Lung (tissue), 12 donors: ENCODE measurements around the gene CIB1. TPM values are rescaled to one million over a fixed set of nuclear protein-coding genes. Genes with fewer than 3 reads are reported as not detected.

Source experiments
- ATAC-seq: fragments of 200-7000 bp; cut with Tn5 transposase; one replicate; pipeline ENCODE4 v1.9.1; 2020; ENCODE audit warnings: moderate number of reproducible peaks; ENCODE audit not compliant: insufficient read depth, low FRiP score
- DNase-seq, 3 donors: peaks; one replicate each; pipeline ENCODE4 v3.0.0-alpha.2; 2013 to 2017
- H3K27ac ChIP-seq, 2 donors: one replicate each; pipeline ENCODE4 v1.5.1; 2013; ENCODE audit warnings: mild to moderate bottlenecking in 2 of 2, moderate library complexity in 2 of 2, control low read depth in 1 of 2, inconsistent platforms in 1 of 2, low read depth in 1 of 2, low read length in 1 of 2
- H3K27me3 ChIP-seq, 3 donors: one replicate each; pipeline ENCODE4 v1.5.1; 2013; ENCODE audit warnings: low read length in 2 of 3; ENCODE audit not compliant: control insufficient read depth in 3 of 3, insufficient read depth in 3 of 3
- H3K36me3 ChIP-seq, 4 donors: one replicate each; pipeline ENCODE4 v1.5.1; 2013; ENCODE audit warnings: low read length in 4 of 4, mild to moderate bottlenecking in 1 of 4, moderate library complexity in 1 of 4; ENCODE audit not compliant: control insufficient read depth in 4 of 4, insufficient read depth in 4 of 4
- H3K4me1 ChIP-seq, 5 donors: one replicate each; pipeline ENCODE4 v1.5.1; 2013; ENCODE audit warnings: low read length in 5 of 5, mild to moderate bottlenecking in 2 of 5, moderate library complexity in 1 of 5; ENCODE audit not compliant: control insufficient read depth in 5 of 5, insufficient read depth in 5 of 5
- H3K4me3 ChIP-seq: one replicate; pipeline ENCODE4 v1.5.1; 2013; ENCODE audit warnings: mild to moderate bottlenecking, control low read depth, moderate library complexity
- H3K9ac ChIP-seq, 2 donors: one replicate each; pipeline ENCODE4 v1.5.1; 2013; ENCODE audit warnings: low read length in 2 of 2, control low read depth in 1 of 2; ENCODE audit not compliant: insufficient read depth in 1 of 2
- H3K9me3 ChIP-seq, 4 donors: one replicate each; pipeline ENCODE4 v1.5.1; 2013; ENCODE audit warnings: low read length in 3 of 4, mild to moderate bottlenecking in 1 of 4, moderate library complexity in 1 of 4; ENCODE audit not compliant: control insufficient read depth in 4 of 4, insufficient read depth in 3 of 4
- WGBS, 2 donors: extraction: QIAGEN DNeasy Blood & Tissue Kit; methylation state at CpG; one replicate each; pipeline ENCODE4 v1.1.7; 2013; 5-methylcytosine and 5-hydroxymethylcytosine counted together
- polyA plus RNA-seq, 2 donors: library from polyadenylated mRNA; stranded (reverse); fragments of 200-250 nt; gene quantifications; one replicate each; pipeline ENCODE4 v1.2.1, GENCODE V29; 2013
- total RNA-seq, 2 donors: library from RNA; depleted of rRNA in 1 of 2; stranded (reverse); fragments of >200 nt in 1 of 2; gene quantifications; one replicate each; pipeline ENCODE4 v1.2.1, GENCODE V29; 2014 to 2021
- TF ChIP-seq, protein P1 (sequence below): IDR thresholded peaks from 2 replicates; pipeline ENCODE4 v1.5.1; 2012; ENCODE audit warnings: mild to moderate bottlenecking; ENCODE audit errors: control extremely low read depth, extremely low read depth
- donor health status: control.
- donor health status: control.
- donor health status: Bipolar disorder and iron deficiency.
- donor health status: healthy.
- donor health status: DM: yes; HTN: yes; CAD: no.

CIB1 gene
- total and polyA plus RNA-seq, 4 donors: 38.2 to 189 (median 129) TPM

DNA sequence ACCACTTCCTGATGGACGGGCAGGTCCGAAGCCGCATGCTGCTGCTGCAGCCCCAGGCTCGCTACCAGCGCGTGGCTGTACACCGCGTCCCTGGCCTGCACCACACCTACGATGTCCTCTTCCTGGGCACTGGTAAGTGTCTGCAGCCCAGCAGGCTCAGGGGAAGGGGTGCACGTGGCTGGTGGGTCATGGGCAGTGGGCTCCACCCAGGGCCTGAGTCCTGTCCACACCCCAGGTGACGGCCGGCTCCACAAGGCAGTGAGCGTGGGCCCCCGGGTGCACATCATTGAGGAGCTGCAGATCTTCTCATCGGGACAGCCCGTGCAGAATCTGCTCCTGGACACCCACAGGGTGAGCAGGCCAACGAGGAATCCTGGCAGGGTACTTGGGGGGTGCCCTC, 8.7 kb downstream of the CIB1 start:
- DNase-seq (no peak), ATAC-seq (no peak)
- 91 to 93% methylated on average over 17 of the region's 17 CpGs for WGBS, 2 donors
- H3K9me3 ChIP-seq: no peaks in the 10 kb centered on the region
- no peak overlapping the region for H3K27ac ChIP-seq
- H3K9ac ChIP-seq: no peak overlapping the region
- H3K36me3 ChIP-seq: peaks cover 4 to 44% (median 15%) of the 10 kb centered on the region in 4 donors
- no peak overlapping the region for H3K4me3 ChIP-seq
- H3K27me3 ChIP-seq: no peaks in the 10 kb centered on the region
- peaks cover 0 to 9% (median 0%) of the 10 kb centered on the region in 5 donors for H3K4me1 ChIP-seq
- TF ChIP-seq, protein P1, sequence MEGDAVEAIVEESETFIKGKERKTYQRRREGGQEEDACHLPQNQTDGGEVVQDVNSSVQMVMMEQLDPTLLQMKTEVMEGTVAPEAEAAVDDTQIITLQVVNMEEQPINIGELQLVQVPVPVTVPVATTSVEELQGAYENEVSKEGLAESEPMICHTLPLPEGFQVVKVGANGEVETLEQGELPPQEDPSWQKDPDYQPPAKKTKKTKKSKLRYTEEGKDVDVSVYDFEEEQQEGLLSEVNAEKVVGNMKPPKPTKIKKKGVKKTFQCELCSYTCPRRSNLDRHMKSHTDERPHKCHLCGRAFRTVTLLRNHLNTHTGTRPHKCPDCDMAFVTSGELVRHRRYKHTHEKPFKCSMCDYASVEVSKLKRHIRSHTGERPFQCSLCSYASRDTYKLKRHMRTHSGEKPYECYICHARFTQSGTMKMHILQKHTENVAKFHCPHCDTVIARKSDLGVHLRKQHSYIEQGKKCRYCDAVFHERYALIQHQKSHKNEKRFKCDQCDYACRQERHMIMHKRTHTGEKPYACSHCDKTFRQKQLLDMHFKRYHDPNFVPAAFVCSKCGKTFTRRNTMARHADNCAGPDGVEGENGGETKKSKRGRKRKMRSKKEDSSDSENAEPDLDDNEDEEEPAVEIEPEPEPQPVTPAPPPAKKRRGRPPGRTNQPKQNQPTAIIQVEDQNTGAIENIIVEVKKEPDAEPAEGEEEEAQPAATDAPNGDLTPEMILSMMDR: no peak

DNA sequence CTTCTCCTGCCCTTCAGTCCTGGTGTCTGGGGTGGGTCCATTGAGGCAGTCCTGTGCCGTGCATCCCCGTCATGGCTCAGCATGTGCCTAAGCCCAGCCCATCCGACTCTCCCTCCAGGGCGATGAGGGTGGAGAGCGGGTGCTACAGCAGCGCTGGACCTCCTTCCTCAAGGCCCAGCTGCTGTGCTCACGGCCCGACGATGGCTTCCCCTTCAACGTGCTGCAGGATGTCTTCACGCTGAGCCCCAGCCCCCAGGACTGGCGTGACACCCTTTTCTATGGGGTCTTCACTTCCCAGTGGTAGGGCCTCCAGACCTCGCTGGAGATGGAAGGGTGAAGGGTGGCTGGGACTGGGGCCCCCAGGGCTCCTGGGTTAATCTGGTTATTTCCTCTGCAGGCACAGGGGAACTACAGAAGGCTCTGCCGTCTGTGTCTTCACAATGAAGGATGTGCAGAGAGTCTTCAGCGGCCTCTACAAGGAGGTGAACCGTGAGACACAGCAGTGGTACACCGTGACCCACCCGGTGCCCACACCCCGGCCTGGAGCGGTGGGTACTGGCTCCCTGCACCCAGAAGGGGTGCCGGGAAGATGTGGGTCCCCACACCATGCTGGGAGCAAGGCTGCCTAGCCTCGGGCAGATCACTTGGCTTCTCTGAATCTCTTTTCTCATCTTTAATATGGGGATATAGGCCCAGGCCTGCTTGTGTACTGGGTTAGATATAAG, 10.1 kb downstream of the CIB1 start:
- TF ChIP-seq, protein P1: no peak
- peaks cover 0 to 35% (median 15%) of the 10 kb centered on the region in 4 donors for H3K36me3 ChIP-seq
- no peak for ATAC-seq
- H3K9ac ChIP-seq: no peak overlapping the region
- DNase-seq: no peak
- peaks cover 0 to 9% (median 0%) of the 10 kb centered on the region in 5 donors for H3K4me1 ChIP-seq
- no peaks in the 10 kb centered on the region for H3K9me3 ChIP-seq
- WGBS, 2 donors: 90 to 96% methylated on average over 22 of the region's 22 CpGs
- H3K27ac ChIP-seq: no peak overlapping the region
- H3K4me3 ChIP-seq: no peak overlapping the region
- no peaks in the 10 kb centered on the region for H3K27me3 ChIP-seq

DNA sequence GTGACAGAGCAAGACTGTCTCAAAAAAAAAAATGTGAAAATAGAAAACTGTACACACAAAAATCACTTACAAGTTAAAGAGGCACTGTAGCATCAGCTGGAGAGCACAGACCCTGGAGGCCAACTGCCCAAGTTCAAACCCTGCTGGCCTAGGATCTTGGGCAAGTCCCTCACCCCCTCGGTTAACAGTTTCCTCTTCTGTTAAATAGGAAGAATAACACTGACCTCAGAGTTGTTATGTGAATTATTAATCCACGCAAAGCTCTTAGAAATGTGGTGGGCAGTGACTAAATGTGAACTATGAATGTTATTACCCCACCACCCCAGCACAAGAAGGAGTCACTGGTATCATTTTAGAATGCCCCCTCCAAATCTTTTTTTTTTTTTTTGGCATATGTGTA, 11.2 kb downstream of the CIB1 start:
- peaks cover 0 to 9% (median 0%) of the 10 kb centered on the region in 5 donors for H3K4me1 ChIP-seq
- H3K27me3 ChIP-seq: no peaks in the 10 kb centered on the region
- DNase-seq (no peak), ATAC-seq (no peak)
- TF ChIP-seq, protein P1: no peak
- H3K4me3 ChIP-seq: no peak overlapping the region
- H3K9me3 ChIP-seq: no peaks in the 10 kb centered on the region
- 45 to 73% methylated on average over 2 of the region's 2 CpGs for WGBS, 2 donors
- peaks cover 0 to 32% (median 13%) of the 10 kb centered on the region in 4 donors for H3K36me3 ChIP-seq
- no peak overlapping the region for H3K9ac ChIP-seq
- no peak overlapping the region for H3K27ac ChIP-seq
